Colon (tissue), 2 donors: ENCODE results near the gene CFAP68.

ENCODE experiments used
- FAIRE-seq: peaks from 2 replicates; lab custom pipeline; 2012; peaks lifted over from hg19 to GRCh38; lab: Jason Lieb, UNC
- donor health status: control.
- donor health status: control.

Gene CFAP68

GRCh38 chr11:111878849-111879636, at the start of gene CFAP68, which contains the start of gene FDXACB1:
CFAP68 (plus strand) TSS chr11:111879541; CDS start chr11:111879561, 20 bp downstream.
FDXACB1 (minus strand) TSS chr11:111879165; CDS start chr11:111879132, 33 bp downstream.
- FAIRE-seq: no peak

GRCh38 chr11:111833524-111833923, 45.8 kb upstream of the CFAP68 start:
- FAIRE-seq: no peak

GRCh38 chr11:111834432-111835163, 44.7 kb upstream of the CFAP68 start:
- no peak for FAIRE-seq

GRCh38 chr11:111835665-111836064, 43.7 kb upstream of the CFAP68 start:
- no peak for FAIRE-seq

GRCh38 chr11:111836162-111836561, 43.2 kb upstream of the CFAP68 start:
- no peak for FAIRE-seq

- no peak for FAIRE-seq
Measured at GRCh38 chr11:111836721-111837120, 42.6 kb upstream of the CFAP68 start.

- FAIRE-seq: no peak
Measured at GRCh38 chr11:111837366-111837891, 41.9 kb upstream of the CFAP68 start.

GRCh38 chr11:111838054-111838453, 41.3 kb upstream of the CFAP68 start:
- no peak for FAIRE-seq

- no peak for FAIRE-seq
Measured at GRCh38 chr11:111840143-111840542, 39.2 kb upstream of the CFAP68 start.

GRCh38 chr11:111841370-111842053, 37.8 kb upstream of the CFAP68 start:
- peak; percentile 47 for FAIRE-seq

- no peak for FAIRE-seq
Measured at GRCh38 chr11:111843661-111844060, 35.7 kb upstream of the CFAP68 start.

- FAIRE-seq: no peak
Measured at GRCh38 chr11:111845276-111846028, 33.9 kb upstream of the CFAP68 start.

GRCh38 chr11:111846063-111846462, 33.3 kb upstream of the CFAP68 start:
- FAIRE-seq: no peak

- FAIRE-seq: no peak
Measured at GRCh38 chr11:111846636-111847035, 32.7 kb upstream of the CFAP68 start.

- no peak for FAIRE-seq
Measured at GRCh38 chr11:111849631-111850030, 29.7 kb upstream of the CFAP68 start.

GRCh38 chr11:111851067-111851466, 28.3 kb upstream of the CFAP68 start:
- FAIRE-seq: no peak

- no peak for FAIRE-seq
Measured at GRCh38 chr11:111851636-111852035, 27.7 kb upstream of the CFAP68 start.

- no peak for FAIRE-seq
Measured at GRCh38 chr11:111852103-111852502, 27.2 kb upstream of the CFAP68 start.

GRCh38 chr11:111855506-111855905, 23.8 kb upstream of the CFAP68 start:
- no peak for FAIRE-seq

GRCh38 chr11:111860257-111860656, 19.1 kb upstream of the CFAP68 start:
- no peak for FAIRE-seq

GRCh38 chr11:111870113-111870512, 9.2 kb upstream of the CFAP68 start:
- no peak for FAIRE-seq

GRCh38 chr11:111870522-111870885, 8.8 kb upstream of the CFAP68 start:
- no peak for FAIRE-seq
